Colon (tissue), 2 donors: ENCODE data around the gene GDNF.

Experiments used
- FAIRE-seq: peaks from 2 replicates; lab custom pipeline; 2012; peaks lifted over from hg19 to GRCh38; lab: Jason Lieb, UNC
- donor health status: control.
- donor health status: control.

GDNF gene

DNA sequence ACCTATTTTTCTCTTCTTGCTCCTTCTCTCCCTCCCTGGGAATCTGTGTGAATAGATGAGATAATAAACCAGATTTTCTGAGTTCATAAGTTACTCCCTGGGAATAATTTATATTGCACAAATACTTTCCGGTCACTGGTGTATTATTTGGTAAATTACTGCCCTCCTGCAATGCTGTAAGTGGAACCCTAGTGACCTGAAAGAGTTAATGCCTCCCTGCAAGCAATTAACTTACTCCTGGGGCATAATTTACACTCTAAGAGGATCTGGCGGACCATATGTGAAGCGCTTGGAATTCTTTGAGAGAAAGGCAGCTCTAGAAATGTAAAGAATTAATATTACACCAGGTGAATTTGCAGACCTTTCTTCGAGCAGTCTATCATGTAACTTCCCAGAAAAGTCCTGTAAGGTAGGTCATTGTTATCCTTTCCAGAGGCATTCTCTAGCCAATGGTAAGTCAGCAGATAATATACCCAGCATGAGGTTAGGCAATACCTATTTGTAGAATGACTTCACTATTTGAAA is 7.0 kb upstream of the GDNF start:
- FAIRE-seq, result no peak

DNA sequence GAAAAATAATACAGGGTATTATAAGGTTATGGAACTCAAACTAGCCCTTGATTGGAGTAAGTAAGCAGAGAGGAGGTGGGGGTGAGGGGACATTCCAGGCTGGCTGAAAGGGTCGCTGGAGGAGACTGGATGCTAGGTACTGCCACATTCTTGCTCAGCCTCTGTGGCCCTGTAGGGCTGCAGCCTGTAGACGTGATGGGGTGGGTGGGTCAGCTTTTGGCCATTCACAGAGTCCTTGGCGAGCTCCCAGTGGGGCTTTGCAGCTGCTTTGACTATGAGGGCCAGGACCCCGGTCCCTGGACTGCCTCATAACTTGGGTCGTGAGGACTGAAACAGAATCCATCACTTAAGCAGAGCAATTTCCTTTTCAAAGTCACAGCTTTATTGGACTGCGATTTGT is 4.2 kb upstream of the GDNF start:
- no peak for FAIRE-seq

DNA sequence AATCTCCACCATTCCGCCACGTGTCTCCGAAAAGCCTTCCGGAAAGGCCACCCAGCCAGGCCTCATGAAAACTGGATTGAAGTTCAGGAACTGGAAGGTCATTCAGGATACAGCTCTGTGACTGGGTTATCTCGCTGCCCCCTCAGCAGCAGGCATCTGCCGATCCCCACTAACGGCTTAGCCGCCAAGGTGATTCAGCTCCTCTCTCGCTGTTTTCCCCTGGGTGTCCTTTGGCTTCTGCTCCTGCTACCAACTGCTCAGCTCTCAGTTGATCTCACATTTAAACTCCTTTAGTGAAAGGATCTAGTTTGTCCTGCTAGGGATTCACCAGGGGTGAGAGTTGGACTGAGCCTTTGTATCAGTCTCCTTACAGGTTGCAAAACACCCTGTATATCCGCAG is 2.2 kb upstream of the GDNF start:
- no peak for FAIRE-seq

DNA sequence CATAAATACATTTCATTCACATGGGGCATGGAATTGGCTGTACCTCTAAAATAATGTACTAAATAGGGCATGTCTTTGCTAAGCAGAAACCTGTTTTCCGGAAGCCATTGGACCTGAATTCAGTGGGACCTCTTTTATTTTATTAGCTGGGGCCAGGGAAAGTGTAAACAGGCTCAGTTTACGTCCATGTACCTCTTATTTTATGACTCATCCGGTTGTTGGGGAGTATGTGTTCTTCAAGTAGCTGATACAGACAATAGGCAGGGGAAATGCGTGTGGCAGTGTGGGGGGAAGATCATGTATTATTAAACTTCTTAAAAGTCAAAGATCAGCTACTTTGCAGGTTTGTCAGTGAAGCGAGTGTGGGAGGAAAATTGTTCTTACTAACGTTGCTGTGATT is 1.4 kb upstream of the GDNF start:
- FAIRE-seq, result no peak

GRCh38 chr5:37840053-37841034 is 503 bp upstream of the GDNF start:
- FAIRE-seq, result no peak

DNA sequence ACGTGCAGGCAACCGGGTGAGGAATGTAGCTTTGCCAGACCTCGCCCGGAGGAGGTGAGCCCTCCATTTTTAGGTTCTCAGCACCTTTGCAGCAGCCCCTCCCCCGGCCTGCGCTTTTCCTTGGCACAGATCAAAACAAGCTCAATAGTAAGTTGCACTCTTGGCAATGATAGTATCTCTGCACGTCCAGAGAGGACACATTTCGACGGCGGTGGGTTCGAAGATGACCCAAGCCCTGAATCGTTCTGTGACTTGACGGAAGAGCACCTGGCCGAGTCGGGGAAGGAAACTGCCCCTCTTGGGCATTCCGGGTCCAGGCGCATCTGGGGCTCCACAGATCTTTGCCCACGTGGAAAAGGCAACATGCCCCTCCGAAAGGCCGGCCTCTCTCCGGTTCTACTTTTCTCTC is 904 bp downstream of the GDNF start:
- no peak for FAIRE-seq

DNA sequence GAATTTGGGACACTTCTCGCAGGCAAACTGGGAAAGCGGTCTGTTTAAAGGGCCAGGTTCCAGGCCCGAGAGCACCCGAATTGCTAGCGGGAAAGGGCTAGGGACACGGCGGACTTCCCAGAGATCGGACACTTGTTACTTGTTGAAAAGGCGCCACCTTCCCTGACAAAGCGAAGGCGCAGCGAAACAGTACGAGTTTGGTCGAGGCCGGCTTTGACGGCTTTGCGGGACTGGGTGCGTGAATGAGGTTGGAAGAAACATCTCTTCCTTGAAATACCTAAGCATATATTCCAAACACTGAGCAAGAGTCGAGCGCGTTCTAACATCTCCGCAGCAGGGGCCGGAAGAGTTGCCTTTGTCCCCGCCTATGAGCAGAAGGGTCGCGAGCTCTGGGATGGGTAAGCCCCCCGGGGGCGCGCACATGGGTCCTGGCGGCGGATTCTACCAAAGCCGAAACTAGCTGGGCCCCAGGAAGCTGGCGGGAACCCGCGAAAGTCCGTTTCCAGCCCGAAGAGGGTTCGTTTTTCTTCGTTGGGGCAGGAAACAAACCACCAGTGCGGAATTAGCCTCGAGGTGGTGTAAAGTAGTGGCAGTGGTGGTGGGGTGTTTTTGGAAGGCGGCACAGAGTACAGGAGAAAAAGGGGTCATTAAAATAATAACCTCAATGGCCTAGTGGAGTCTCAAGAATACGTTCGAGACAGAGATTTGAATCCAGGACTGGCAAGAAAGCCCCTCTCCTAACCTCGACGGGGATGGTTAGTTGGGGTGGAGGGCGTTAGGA is 1.5 kb downstream of the GDNF start:
- no peak for FAIRE-seq

DNA sequence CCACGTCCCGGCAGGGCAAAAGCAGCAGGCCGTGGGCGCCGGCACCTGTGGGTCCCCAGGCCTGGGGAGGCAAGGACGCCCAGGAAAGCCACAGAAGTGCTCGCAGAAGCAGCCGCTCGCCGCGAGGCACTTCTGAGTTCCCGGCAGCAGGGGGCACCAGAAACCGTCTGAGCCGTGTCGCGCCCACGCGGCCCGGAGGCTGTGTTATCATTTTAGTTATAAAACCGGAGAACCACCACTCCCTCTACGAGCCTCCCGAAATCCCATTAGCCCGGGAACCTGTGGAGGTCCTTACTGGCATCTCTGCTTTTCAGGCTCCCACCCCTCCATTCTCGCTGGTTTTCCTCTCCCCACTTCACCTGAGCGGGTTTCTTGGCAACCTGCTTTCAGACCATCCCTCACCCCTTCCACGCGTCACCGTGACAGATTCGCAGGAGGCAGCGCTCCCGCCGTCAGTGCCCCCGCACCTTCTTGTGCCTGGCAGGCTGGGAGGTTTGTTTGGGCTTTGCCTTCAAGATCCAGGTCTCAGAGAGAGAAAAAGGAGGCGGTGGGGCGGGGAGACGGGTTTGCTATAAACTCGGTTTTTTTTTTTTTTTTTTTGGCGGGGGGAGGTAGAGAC is 2.3 kb downstream of the GDNF start:
- FAIRE-seq, result no peak

GRCh38 chr5:37836592-37837413 is 3.0 kb downstream of the GDNF start:
- FAIRE-seq, result no peak

- no peak for FAIRE-seq
These were observed 3.6 kb downstream of the GDNF start for GRCh38 chr5:37836235-37836591.

- FAIRE-seq, result no peak
These were observed 4.4 kb downstream of the GDNF start for GRCh38 chr5:37835380-37835973.

GRCh38 chr5:37834542-37835379 is 5.1 kb downstream of the GDNF start:
- no peak for FAIRE-seq

GRCh38 chr5:37833990-37834389 is 5.9 kb downstream of the GDNF start:
- FAIRE-seq, result no peak

GRCh38 chr5:37831821-37832534 is 7.9 kb downstream of the GDNF start:
- FAIRE-seq, result no peak

DNA sequence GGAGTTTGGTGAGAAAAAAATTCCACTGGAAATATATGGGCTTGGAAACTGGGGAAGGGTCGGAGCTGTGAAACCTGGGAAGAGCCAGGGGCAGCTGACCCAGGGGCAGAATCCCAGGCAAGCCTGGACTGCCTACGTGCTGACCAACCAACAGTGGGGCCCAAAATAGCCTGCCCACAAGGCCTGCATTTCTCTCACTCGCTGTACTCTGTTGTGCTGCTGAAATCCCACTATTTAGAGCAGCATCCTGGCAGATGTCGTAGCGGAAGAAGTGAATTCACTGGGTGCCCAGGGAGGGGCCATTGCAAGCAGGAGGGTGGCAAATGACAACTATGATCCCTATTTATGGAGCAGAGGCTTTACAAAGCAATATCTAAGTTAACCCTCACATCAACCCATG is 9.5 kb downstream of the GDNF start:
- FAIRE-seq, result no peak

DNA sequence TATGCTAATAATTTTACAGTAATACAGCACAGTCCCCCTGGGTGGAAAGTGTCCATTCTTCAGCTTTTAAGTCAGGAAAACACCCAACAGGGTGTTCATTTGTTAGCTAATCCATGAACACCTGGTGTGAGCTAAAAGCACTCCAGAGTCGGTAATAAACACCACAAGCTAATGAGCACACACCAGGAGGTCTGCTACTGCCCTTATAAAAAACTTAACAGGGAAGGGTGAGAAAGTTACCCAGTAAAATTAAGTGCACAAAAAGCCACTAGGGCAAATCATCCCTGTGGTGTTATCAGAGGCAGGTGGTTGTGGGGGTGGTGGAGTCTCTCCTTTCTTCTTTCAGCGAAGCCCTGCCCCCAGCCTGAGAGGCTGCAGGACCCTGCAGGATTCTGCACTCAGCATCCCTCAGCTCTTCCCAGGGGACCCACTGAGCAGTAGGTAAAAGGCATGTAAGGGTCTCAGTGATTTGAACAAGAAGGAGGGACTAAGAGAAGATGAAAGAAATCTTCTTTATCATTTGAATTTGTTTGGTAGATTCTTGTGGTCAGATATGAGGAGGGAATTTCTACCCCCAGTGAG is 14.4 kb downstream of the GDNF start:
- FAIRE-seq, result no peak

- no peak for FAIRE-seq
These were observed 16.2 kb downstream of the GDNF start for GRCh38 chr5:37823433-37824152.

DNA sequence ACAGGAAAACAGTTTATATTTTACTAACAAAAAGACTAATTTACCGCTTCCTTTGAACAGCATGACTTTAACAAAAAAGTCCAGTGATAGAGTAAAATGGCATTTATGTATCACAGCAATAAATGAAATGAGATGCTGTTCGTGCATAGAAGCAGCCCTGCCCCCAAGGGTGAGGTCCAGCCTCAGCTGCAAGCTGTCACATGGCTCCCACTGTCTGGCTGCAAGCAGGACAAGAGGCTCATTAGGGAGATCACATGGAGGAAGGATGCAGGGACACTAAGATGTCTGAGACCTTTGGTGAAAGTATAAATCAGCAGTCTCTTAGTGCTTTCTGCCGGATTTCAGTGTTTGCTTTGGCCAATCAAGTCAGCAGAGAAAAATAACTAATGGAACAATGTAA is 23.0 kb downstream of the GDNF start:
- FAIRE-seq, result no peak

DNA sequence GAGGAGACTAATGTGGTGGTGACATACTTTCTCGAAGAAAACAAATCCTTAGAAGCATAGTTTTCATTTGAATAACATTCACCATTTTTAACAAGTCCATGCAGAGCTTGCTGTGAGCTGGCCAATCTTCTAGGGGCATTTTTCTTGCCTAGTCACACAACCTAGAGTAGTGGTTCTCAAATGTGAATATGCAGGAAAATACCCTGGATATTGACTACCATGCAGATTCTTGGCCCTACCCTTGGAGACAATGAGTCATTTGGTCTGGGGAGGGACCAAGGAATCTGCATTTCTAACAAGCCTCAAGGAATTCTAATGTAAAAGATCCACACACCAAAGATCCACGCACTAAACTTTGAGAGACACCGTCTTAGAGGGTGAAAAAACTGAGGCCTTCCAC is 23.5 kb downstream of the GDNF start:
- FAIRE-seq, result no peak
